GM18909 (cell line): Measurements from ENCODE around the gene USP1.
A peak's percentile ranks its signal among the peaks of the same experiment; 100 is the strongest.

Experiments
- ATAC-seq: cut with Tn5 transposase; IDR thresholded peaks from one replicate; pipeline ENCODE4 v1.9.1; 2021; ENCODE audit warnings: mild to moderate bottlenecking; ENCODE audit not compliant: unreplicated experiment, poor library complexity

Gene USP1, protein sequence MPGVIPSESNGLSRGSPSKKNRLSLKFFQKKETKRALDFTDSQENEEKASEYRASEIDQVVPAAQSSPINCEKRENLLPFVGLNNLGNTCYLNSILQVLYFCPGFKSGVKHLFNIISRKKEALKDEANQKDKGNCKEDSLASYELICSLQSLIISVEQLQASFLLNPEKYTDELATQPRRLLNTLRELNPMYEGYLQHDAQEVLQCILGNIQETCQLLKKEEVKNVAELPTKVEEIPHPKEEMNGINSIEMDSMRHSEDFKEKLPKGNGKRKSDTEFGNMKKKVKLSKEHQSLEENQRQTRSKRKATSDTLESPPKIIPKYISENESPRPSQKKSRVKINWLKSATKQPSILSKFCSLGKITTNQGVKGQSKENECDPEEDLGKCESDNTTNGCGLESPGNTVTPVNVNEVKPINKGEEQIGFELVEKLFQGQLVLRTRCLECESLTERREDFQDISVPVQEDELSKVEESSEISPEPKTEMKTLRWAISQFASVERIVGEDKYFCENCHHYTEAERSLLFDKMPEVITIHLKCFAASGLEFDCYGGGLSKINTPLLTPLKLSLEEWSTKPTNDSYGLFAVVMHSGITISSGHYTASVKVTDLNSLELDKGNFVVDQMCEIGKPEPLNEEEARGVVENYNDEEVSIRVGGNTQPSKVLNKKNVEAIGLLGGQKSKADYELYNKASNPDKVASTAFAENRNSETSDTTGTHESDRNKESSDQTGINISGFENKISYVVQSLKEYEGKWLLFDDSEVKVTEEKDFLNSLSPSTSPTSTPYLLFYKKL

DNA sequence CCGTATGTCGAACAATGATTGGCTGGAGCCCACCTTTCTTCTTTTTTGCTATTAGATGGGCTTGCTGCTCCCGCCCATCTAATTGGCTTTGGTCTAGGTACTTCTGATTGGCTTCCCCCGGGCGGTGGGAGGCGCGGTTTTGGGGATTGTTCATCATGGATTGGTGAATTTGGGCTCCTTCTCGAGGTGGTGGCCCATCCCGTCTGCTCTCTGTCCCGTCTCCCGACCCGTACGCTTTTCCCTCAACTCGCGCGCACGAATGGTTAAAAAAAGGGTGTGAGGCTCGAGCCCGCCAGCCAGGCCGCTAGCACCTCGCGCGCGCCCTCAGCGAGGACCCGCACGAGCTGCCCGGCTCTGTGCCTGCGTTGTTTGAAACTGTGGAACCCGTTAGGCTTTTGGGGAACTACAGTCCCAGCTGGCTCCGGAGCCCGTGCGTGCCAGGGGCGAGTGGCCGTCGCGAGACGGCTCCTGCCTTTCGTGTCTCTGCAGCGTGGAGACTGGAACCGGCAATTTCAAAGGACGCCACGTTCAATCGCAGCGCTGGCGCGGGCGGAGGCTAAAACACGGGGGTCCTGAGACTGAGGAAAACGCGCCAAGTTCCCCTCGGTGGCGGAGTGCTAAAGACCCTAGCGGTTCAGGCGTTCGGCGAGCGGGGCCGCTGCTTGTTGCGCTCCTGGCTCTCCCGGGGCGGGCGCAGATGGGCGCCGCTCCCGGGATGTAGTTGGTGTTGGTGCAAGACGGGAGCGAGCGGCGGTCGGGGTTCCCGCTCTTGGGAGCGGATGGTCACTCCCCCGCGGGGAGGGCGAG, at the start of gene USP1:
Gene USP1, plus strand, starts transcription at position 584 of the 807 bp plus-strand sequence. CDS start 2,819 bp downstream, outside the sequence.
- peak; percentile 81 for ATAC-seq

DNA sequence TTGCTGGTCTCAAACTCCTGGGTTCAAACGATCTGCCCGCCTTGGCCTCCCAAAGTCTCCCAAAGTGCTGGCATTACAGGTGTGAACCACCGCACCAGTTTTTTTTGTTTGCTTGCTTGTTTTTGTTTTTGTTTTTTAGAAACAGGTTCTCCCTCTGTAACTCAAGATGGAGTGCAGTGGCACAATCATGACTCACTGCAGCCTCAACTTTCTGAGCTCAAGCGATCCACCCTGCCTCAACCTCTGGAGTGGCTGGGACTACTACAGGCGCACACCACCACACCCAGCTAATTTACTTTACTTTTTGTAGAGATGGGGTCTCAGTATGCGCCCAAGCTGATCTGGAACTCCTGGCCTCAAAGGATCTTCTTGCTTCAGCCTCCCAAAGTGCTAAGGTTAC, 47.3 kb upstream of the USP1 start:
- ATAC-seq = no peak

DNA sequence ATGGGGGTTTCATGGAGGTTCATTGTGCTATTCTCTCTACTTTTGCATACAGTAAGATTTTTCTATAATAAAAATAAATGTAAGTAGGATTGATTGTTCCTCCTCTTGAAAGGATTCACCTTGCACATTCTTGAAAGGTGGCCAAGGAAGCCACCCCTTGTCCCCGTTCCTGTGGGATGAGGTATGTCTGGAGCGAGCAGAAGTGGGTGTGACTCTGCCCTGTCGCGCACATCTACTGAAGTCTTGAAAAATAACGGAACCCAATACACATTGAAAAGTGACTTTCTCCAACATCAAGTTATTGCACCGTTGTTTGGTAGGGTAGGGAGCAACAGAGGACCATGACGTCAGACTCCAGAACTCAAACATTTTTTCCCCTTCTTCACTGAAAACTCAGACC, 46.8 kb upstream of the USP1 start:
- ATAC-seq = no peak

DNA sequence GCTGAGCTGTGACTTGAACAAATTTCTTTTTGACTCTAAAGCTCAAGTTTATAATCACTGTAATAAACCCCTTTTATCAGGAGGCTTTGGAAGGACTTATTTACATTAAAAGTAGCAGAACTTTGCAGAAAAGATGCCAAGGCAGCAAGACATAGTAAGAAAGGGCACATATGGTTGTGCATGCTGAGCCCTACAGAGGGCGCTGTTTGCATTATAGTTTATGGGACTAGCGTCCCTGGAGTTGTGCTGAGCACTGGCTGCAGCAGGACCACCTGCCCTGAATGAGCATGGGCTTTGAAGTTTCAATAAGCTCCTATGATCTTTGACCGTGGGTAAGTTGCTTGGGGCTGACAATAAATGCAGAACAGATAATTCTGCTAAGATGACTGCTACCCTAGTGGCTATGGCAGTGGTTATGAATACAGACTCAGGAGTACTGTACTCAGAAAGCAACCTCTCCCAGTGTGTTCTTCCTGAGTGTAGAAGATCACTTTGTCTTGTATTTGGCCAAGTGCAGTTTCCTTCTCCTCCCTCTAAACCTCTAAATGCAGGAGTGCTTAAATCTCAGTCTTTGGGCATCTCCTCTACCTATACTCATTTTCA, 45.4 kb upstream of the USP1 start:
- ATAC-seq = peak; percentile 46

DNA sequence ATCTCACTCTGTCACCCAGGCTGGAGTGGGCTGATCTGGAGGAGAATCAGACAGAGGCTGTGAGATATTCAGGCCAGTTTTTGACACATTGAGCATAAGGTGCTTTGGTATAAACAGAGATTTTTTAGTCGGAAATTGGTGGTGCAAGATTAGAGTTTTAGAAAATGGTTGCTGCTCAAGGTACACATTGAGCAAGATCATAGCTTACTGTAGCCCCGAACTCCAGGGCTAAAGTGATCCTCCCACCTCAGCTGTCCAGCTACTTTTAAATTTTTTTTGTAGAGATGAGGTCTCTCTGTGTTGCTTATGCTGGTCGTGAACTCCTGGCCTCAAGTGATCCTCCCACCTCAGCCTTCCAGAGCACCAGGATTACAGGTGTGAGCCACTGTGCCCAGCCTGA, 43.9 kb upstream of the USP1 start:
- no peak for ATAC-seq

DNA sequence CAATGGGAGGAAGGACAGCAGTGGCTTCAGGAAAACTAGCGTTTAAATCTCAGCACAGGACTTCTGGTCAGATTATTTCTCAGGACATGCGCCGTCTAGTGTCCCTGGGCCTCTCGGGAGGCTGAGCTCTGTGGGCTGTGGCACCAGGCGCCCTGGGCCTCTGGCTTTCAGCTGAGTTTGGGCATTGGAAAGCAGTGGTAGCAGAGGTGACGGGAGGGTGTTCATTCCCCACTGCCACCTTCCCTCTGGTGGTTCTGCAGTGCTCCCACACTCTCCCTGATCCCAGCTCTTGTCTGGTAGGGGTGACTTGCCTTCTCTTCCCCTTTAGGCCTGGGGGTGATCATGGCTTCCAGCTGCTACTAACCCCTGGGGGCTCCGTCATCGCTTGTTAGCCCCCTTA, 42.2 kb upstream of the USP1 start:
- ATAC-seq = no peak

DNA sequence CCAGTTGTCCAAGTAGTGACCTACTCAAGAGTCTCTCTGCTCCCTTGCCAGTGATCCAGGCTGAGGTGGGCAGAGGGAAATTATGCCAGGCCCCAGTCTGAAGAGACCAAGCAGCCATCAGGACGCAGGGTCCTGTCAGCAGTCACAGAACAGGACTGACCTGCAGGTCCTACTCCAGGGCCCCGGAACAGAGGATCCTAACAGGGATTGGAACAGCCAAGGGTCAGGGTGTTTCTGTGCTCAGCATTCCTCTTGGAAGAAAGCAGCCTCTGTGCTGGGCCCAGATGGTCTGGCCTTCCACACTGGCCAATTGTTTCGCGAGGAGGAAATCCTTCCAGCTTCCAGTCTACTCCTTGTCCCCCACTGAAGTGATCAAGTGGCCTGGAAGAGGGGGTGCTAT, 41.6 kb upstream of the USP1 start:
- no peak for ATAC-seq

DNA sequence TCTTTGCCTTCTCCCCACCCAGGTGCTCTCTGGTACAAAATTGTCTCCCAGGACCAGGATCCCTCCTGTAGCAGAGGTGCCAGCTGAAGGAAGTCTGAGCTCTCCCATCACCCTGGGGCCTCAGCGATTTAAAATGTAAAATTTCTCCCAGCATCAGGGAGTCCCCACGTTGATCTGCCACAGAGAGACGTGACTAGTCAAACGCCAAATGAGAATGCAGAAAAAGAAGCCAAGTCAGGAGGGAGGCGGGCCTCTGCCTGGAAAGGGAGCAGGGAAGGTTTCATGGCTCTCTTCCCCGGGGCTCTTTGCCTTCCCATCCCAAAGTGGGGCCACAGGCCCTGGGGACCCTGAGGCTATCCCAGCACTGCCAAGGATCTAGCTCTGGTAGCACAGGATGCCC, 40.0 kb upstream of the USP1 start:
- no peak for ATAC-seq

DNA sequence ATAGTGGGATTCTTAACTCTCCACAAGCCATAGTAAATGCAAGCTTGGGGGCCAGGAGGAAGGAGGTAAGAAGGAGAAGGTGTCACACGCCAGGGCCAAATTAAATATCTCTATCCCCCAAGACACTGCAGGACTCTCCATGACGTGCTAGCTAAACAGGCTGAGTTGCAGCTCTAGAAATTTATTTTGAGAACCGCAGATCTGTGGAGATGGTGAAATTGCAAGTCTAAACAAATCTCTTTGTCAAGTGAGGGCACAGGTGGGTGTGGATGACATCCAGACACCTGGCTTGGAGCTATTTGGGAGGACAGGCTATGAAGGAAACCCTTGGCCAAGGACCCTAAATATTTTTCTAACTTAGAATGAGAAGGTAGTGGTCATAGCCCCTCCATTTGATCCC, 39.5 kb upstream of the USP1 start:
- ATAC-seq = no peak

DNA sequence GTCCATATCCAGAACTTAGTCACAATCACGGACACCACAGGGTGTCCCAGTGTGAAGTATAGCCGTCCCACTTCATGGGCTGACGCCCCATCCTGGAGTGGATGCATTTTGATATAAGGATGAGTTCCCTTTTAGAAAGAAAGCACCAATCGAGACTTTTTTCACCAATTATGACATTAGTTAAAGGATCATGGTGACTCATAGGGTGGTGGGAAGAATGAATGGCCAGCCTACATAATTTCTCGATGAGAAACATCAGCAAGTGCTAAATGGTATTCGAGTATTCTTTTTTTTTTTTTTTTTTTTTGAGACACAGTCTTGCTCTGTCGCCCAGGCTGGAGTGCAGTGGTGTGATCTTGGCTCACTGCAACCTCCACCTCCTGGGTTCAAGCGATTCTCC, 38.5 kb upstream of the USP1 start:
- ATAC-seq = no peak

DNA sequence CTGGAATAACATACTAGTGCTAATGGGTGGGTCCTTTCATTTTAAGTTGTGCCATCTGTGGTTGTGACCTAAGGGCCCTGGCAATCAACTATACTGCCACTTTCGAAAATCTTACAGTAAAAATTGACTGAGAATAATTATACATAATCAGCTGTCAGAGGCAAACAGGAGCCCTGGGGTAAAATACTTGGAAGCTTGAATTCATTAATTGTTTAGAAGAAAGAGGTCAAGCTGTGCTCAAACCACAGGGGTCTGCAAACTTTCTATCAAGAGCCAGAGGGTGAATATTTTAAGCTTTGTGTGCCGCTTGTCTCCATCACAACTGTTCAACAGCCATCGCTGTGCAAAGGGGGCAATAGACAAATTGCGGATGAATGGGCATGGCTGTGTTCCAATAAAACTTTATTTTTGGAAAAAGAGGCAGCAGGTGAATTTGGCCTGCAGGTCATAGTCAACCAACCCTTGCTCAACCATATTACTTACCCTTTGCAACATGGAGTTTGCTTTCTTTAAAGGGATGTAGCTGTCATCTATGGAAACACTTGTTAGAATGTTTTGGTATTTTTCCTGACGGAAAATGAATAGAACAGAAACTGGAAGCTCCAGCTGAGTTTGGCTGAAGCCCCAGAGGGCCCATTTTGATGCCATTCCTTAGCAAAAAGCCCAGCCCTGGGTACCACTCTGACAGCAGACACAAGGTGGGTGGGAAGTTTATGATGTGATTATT, 35.7 kb upstream of the USP1 start:
- ATAC-seq = no peak

DNA sequence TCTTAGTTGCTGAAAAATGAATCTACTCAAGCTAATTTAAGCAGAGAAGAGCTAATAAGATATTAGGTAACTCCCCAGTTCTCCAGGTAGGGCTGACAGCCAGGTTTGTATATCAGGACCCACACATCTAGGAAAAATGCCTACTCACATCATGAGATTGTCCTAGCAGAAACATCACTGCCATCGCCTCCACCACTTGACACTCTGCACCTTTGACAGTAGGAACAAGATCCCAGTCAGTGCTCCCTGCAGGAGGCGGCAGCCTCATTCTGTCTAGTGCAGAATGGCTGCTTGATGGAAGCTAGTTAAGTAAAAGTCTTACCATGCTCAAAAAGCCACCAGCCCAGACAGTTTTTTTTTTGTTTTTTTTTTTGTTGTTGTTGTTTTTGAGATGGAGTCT, 31.6 kb upstream of the USP1 start:
- ATAC-seq = no peak

DNA sequence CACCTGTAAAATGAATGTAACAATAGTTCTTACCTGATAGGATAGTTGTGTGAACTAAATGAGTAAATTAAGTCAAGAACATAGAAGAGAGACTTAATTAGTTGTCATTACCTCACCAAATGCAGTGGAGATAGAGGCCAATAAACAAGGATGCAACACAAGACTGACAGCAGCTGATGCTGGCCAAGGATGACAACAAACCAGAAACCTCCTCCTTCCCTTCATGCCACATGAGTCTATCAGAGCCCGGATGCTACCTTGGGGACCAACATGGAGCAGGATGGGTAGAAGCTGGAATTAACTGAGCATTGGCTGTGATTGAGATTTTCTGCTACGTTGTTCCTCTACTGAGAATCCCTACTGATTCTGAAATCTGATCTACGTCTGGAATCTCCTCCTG, 30.3 kb upstream of the USP1 start:
- no peak for ATAC-seq

DNA sequence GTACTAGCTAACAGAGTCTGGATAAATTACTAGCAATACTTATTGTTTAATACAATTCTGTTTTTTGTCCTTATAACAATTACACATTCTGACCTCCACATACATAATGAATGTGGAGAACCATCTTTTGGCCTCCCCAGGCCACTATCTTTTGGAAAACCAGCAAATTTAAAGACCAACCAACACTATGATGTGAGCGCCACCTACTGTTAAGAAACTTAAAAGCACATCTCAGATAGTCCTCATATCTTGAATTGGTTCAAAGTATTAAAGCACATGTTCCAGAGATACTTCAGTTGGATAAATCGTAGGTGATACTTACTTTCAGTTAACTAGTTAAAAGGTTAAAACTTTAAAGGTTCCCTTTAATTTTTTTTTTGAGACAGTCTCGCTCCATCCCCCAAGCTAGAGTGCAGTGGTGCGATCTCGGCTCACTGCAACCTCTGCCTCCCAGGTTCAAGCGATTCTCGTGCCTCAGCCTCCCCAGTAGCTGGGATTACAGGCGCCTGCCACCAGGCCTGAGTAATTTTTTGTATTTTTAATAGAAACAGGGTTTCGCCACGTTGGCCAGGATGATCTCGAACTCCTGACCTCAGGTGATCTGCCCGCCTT, 29.3 kb upstream of the USP1 start:
- no peak for ATAC-seq

DNA sequence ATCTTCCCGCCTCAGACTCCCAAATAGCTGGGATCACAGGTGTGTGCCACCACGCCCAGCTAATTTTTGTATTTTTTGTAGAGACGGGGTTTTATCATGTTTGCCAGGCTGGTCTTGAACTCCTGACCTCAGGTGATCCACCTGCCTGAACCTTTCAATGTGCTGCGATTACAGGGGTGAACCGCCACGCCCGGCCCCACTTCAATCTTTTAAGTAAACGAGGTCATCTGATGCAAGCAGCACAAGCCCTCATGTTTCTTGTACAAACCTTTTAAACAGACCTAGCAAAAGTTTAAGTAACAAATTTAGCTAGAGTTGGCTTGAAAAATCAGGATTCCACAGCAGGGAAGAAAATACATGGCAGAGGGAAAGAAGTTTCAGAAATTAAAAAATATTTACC, 21.2 kb upstream of the USP1 start:
- ATAC-seq = no peak

DNA sequence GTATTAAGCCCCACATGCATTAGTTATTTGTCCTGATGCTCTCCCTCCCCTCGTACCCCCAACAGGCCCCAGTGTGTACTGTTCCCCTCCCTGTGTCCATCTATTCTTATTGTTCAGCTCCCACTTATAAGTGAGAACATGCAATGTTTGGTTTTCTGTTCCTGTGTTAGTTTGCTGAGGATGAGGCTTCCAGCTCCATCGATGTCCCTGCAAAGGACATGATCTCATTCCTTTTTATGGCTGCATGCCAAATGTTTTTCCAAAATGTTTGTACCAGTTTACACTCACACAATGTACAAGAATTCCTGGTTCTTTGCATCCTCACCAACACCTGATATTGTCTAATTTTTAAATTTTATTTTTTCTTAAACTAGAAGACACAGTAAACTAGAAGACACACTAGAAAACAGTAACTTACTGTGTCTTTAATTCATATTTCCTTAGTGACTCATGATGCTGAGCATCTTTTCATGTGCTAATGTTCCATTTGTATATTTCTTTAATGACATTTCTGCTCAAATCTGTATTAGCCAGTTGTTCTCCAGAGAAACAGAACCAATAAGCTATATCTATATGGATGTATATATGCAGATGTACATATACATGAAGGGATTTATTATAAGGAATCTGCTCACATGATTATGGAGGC, 19.4 kb upstream of the USP1 start:
- ATAC-seq = no peak

DNA sequence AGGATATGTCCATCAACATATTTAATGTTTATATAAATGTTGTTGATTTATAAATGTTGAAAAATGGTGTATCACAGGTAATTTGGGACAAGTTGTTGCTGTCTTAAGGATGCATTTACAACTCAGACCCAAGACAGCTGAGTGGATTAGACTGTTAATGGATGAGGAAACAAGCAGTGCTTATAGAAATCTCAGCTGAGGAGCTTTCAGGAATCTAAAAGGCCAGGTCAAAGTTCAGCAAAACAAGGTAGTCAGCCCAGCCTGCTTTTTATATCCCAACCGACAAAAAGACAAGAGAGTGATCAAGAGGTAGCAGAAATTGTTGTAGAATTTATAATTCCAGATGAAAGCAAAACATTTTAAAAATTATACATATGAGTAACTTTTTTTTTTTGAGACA, 16.6 kb upstream of the USP1 start:
- ATAC-seq = no peak

DNA sequence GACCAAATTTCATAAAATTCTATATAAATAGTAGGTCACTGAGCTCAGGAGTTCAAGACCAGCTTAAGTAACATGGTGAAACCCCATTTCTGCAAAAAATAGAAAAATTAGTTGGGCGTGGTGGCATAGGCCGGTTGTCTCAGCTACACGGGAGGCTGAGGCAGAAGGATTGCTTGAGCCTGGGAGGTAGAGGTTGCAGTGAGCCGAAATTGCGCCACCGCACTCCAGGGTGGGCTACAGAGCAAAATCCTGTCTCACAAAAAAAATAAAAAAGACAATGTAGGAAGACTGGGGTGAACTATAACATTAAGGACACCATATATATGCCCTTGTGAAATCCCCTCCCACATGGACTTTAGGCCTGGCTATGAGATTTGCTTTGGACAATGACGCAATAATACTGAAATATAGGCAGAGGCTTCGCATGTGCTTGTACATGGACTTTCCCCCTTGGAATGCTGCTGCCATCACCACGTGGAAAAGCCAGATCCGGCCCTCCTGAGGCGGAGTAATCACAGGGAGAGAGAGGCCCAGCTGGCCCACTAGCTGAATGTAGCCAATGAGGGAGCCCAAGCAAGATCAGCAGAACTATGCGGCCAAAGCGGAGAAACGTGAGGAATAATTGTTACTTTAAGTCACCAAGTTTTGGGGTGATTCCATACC, 13.1 kb upstream of the USP1 start:
- no peak for ATAC-seq
